NCI-H2107 treated with DMSO at 0.1 percent for 48 hours (cell line): Measurements from ENCODE around the gene RANBP17.

Source experiments
- DNase-seq: peaks from one replicate; lab custom pipeline; 2025; ENCODE audit not compliant: unreplicated experiment; lab: John Stamatoyannopoulos, UW

Gene RANBP17

DNA sequence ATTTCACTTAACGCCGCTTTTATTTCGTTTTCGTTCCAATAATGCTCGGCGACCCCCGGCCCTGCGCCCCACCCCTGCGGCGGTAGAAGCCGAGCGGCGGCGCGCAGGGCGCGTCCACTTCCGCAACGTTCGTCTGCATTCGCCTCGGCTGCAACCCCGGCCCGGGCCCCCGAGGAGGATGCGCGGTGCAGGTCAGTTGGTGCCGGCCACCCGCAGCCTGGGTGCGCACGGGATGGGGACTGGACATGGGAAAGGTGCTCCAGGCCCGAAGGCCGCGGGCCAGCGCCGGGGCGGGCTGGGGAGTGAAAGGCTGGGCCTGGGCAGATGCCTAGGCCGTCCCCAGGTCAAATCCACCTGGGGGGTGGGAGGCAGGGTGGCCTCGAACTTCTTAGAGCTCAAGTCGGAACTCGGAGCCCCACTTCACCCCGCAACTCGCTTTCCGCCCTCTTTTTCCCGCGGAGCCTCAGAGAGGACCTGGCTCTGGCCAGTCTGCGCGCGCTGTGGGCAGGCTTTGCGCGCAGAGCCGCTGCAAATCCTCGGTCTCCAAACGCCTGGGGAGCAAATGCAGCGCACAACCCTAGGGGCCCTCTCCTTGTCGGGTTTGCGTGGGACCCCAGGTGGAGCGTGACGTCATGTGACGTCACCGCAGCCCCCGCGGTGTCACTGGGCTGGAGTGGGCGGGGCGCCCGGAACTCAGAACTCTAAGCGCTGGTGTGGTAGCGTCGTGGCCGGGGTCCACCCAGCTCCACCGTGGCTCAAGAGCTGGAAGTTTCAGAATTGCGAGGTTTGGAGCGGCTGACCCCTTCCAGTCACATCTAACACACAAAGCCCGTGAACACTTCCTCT, 450.5 kb downstream of the RANBP17 start:
- no peak for DNase-seq

DNA sequence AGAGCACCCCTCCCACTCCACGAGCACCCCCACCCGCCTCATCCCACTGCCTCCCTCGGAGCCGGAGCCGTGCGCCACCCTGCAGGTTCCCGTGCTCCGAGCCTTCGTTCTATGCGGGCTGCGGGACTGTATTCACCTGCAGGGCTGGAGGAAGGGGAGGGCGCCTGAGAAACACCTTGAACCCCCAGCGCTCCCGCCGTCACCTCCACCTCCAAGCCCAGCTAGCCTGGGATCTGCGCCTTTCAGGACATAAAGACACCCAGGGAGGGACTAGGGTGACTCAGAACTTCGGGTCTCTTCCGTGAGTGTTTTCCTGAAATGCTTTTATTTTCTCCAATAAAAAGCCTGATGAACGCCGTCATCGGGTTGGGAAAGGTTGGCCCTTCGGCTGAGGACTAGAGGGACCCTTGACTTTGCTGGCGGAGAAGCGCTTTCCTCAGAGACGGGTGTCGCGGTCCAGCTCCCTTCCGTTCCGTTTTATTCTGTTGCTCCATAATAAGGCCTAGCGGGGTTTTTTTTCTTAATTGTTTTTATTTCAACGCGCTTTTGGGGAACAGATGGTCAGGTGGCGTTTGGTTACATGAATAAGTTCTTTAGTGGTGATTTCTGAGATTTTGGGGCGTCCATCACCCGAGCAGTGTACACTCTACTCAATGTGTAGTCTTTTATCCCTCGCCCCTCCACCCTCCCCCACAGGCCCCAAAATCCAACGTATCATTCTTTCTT, 451.8 kb downstream of the RANBP17 start:
- DNase-seq, result no peak

DNA sequence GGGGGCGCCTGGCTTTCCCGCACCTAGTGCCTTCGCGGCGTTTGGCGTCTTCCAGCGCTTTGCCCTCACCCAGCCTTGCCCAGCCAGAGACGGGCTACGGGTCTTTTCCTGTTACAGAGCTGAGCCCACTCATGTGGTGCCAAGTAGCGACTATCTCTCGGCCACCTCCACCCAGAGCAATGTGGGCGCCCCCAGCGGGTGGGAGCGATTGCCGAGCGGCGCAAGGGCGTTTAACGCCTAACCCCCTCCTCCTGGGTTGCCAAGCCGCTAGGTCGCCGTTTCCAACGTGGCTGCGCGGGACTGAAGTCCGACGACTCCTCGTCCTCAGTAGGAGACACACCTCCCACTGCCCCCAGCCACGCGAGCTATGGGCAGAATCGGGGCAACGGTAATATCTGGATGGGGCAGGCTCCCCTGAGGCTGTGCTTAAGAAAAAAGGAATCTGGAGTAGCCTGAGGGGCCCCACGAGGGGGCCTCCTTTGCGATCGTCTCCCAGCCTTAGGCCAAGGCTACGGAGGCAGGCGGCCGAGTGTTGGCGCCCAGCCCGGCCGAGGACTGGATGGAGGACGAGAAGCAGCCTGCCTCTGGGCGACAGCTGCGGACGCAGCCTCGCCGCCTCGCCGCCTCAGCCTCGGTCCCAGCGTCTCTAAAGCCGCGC, 453.0 kb downstream of the RANBP17 start:
- no peak for DNase-seq

DNA sequence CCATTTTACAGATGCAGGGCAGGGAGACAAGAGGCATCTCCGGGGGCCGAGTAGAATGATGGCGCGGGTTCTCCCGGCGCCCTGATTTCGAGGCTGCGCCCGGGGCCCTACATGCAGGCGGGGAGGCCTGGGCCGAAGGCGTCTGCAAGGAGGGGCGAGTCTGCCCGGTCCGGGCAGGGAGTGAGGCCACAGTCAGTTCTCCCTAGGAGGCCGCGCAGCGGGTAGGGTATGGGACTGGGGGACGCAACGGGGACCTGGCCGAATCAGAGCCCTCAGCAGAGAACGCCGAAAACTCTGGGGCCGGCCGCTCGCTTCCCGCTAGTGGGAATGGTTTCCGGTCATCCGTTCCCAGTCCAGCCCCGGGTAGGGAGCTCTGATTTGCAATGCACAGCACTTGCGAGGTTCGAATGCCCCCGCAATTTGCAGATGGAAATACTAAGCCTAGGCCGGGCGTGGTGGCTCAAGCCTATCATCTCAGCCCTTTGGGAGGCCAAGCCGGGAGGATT, 453.6 kb downstream of the RANBP17 start:
- no peak for DNase-seq

DNA sequence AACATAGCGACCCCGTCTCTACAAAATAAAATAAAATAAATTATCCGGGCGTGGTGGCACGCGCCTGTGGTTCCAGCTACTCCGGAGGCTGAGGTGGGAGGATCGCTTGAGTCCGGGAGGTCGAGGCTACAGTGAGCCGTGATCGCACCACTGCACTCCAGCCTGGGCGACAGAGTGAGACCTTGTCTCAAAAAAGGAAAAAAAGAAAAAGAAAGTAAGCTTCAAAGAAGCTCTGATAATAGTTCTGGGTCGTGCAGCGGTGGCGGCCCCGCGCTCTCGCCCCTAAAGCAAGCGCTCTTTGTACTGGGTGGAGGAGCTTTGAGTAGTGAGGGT, 454.1 kb downstream of the RANBP17 start:
- no peak for DNase-seq

- no peak for DNase-seq
Observed at GRCh38 chr5:171316258-171317121, 454.7 kb downstream of the RANBP17 start.

DNA sequence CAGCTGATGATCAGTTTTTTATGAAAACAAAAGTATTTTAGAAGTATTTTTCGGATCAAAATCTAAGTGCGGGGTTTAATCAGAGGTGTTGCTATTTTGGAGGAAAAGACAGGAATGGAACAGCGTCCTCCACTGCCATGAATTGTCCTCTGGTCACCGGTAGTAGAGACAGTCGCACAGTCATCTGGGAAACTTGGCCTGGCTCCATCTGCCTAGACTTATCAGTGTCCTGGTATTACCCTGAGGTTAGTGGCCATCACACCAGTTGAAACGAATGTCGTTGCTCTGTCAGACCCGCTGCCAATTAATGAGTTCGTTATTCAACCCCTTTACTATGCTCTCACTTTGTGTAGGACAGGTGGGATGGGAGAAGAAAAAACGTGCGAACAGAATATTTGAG, 455.4 kb downstream of the RANBP17 start:
- no peak for DNase-seq

GRCh38 chr5:171318026-171318425, 456.2 kb downstream of the RANBP17 start:
- DNase-seq, result no peak

DNA sequence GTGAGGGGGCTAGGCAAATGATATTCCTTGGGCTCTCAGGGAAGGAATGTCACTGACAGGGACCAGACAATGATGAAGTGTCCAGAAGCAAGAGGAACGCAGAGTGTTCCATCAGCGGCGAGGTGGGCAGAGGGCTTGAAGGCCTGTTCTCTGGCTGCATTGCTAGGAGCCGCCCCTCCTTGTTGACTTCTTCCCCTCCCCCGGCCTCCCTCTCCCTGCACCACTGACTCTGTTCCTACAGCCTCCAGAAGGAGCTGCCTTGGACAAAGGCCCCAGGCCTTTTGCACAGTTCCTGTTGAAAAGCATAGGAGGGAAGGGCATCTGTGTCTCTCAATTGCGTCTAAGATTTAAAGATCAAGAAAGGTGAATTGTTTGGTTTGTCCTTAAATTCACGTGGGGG, 459.6 kb downstream of the RANBP17 start:
- no peak for DNase-seq

GRCh38 chr5:171322527-171322926, 460.7 kb downstream of the RANBP17 start:
- no peak for DNase-seq

- DNase-seq, result no peak
Observed at GRCh38 chr5:171323007-171323406, 461.2 kb downstream of the RANBP17 start.

- DNase-seq, result no peak
Observed at GRCh38 chr5:171323806-171324632, 462.2 kb downstream of the RANBP17 start.

- no peak for DNase-seq
Observed at GRCh38 chr5:171330021-171330420, 468.2 kb downstream of the RANBP17 start.

- no peak for DNase-seq
Observed at GRCh38 chr5:171335616-171336015, 473.8 kb downstream of the RANBP17 start.

DNA sequence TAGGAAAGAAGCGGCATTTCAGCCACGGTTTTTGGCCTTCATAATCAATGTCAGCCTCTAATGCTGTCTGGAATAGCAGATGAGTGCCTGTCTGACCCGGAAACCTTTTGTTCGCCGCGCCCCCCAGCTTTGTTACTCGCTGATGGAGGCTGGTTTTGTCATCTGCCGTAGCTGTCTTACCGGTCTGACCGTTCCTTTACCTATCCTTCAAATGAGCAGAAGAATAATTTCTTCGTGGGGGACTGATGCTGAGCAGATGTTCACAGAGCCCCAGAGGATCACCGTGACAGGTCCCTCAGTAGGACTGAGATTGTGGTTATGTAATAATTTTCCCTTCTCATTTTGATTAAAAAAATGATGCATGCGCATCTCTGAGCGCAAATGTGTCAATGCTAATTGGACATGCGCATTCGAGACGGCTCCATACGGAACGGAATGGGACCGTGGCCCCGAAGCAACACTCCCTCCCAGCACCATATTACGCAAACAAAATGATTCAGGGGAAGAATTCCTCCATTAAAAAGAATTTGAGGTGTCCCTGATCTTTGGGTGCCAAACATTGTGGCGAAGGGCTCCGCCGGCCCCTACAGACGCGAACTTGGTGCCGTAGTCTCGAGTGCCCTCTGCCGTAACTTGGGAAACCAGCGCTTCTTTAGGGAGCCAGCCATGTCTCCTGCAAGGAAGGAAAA, 474.8 kb downstream of the RANBP17 start:
- DNase-seq, result peak; percentile 14

GRCh38 chr5:171337210-171337569, 475.4 kb downstream of the RANBP17 start:
- no peak for DNase-seq

GRCh38 chr5:171340042-171340441, 478.2 kb downstream of the RANBP17 start:
- DNase-seq, result no peak

DNA sequence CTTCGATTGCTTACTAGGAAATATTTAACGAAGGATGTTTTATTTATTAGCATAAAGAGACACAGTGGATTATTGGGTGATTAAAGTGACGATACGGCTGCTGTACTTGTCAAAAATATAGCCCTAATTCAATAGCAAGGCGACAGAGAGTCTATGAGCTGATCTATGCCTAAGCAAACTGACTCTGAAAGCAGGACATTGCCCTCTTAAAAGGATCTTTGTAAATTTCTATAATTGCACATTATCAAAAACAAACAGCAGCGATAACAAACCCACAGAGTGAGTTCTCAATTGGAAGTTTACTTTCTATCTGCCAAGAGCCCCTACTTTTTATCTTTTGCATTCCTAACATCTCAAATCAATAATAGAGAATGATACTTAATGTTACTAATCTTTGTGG, 478.7 kb downstream of the RANBP17 start:
- no peak for DNase-seq

GRCh38 chr5:171342362-171343111, 480.7 kb downstream of the RANBP17 start:
- DNase-seq, result peak; percentile 22
